SK-N-MC (cell line): ENCODE results near the gene SLC6A9.

Experiments used
- DNase-seq: peaks from one replicate; pipeline ENCODE4 v3.0.0-alpha.2; 2011; ENCODE audit warnings: low read depth, low spot score
- H3K27ac ChIP-seq: fragments of 200-600 bp; sonication (generic); 2 replicates; pipeline ENCODE4 v1.5.1; 2016; ENCODE audit warnings: mixed run types
- H3K36me3 ChIP-seq: fragments of 200-600 bp; sonication (generic); 2 replicates; pipeline ENCODE4 v1.6.1; 2017; ENCODE audit warnings: antibody characterized with exemption, low read length, mixed read lengths; ENCODE audit not compliant: insufficient read depth
- H3K4me3 ChIP-seq: fragments of 200-600 bp; sonication (generic); 2 replicates; pipeline ENCODE4 v1.5.1; 2016
- H3K9ac ChIP-seq: fragments of 200-600 bp; sonication (generic); 2 replicates; pipeline ENCODE4 v1.8.0; 2017; ENCODE audit warnings: mixed run types, mixed read lengths; ENCODE audit not compliant: insufficient read length
- H3K9me3 ChIP-seq: fragments of 200-600 bp; sonication (generic); 2 replicates; pipeline ENCODE4 v1.6.1; 2017; ENCODE audit warnings: low read depth, mild to moderate bottlenecking, antibody characterized with exemption, low read length, moderate library complexity, mixed read lengths
- EZH2 ChIP-seq: fragments of 200-600 bp; sonication (generic); IDR thresholded peaks from one replicate; pipeline ENCODE4 v1.6.1; 2017; ENCODE audit warnings: antibody characterized with exemption
- FOXP2 ChIP-seq: optimal IDR thresholded peaks from 2 replicates; pipeline ENCODE3; 2011; ENCODE audit warnings: mild to moderate bottlenecking, moderate library complexity; ENCODE audit not compliant: insufficient read depth; ENCODE audit errors: extremely low read length, control extremely low read depth
- POLR2AphosphoS5 ChIP-seq: IDR thresholded peaks from 2 replicates; pipeline ENCODE4 v1.6.1; 2012; ENCODE audit warnings: mild to moderate bottlenecking, low read depth, low read length, borderline replicate concordance

SLC6A9 gene

DNA sequence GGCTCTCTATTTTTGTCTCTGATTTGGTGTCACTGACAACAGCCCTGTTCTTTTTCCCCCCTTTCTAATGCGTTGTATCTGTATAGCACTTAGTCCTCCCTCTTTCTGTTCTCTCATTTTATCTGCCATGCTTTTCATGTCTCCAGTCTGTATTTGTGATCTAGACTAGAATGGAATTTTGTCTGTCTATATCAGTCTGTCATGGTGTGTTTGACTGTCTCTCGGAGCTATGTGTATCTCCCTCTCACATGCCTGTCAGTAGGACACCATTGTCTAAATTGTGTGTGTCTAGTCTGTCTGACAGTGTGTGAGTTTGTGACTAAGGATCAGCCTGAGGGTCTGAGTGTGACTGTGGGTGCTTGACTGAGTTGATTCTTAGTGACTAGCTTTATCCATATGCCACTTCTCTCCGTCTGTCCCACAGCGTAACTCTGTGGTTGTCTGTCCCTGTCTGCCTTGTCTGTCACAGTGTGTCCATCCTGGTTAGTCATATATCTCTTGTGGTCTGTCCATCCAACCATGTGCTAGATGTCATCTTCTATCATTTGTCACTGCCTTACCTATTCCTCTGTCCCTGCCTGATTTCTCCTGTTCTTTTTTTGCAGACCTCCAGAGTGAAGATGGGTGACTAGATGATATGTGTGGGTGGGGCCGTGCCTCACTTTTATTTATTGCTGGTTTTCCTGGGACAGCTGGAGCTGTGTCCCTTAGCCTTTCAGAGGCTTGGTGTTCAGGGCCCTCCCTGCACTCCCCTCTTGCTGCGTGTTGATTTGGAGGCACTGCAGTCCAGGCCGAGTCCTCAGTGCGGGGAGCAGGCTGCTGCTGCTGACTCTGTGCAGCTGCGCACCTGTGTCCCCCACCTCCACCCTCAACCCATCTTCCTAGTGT, 53.6 kb downstream of the SLC6A9 start:
- 0 out of 2 replicates have a peak overlapping the region, but pooled peaks have one; percentile 19 for H3K27ac ChIP-seq
- TF ChIP-seq POLR2AphosphoS5 (no peak), EZH2 (no peak), FOXP2 (no peak)
- no peak for DNase-seq
- no peaks in the 10 kb centered on the region for H3K9me3 ChIP-seq
- peak overlapping the region; percentile 15; the same call in 1 of the 2 replicates for H3K4me3 ChIP-seq
- H3K36me3 ChIP-seq, result peaks cover 35% of the 10 kb centered on the region
- peak overlapping the region; percentile 78 for H3K9ac ChIP-seq

DNA sequence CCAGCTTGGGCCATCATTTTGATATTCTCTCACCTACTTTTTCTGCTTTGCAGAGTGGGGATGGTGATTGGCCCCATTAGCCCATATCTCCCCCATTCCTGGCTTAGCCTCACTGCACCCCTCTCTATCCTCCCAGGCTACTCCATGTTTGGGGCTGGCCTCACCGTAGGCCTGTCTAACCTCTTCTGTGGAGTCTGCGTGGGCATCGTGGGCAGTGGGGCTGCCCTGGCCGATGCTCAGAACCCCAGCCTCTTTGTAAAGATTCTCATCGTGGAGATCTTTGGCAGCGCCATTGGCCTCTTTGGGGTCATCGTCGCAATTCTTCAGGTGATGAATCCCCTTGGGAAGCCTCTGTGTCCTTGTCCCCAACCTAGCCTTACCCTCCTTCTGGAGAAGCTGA, 54.4 kb downstream of the SLC6A9 start:
- H3K27ac ChIP-seq, result no peak overlapping the region
- peaks cover 31% of the 10 kb centered on the region for H3K36me3 ChIP-seq
- no peaks in the 10 kb centered on the region for H3K9me3 ChIP-seq
- no peak overlapping the region for H3K9ac ChIP-seq
- TF ChIP-seq EZH2 (no peak), POLR2AphosphoS5 (no peak), FOXP2 (no peak)
- H3K4me3 ChIP-seq, result no peak overlapping the region; the same call in 1 of the 2 replicates
- no peak for DNase-seq

DNA sequence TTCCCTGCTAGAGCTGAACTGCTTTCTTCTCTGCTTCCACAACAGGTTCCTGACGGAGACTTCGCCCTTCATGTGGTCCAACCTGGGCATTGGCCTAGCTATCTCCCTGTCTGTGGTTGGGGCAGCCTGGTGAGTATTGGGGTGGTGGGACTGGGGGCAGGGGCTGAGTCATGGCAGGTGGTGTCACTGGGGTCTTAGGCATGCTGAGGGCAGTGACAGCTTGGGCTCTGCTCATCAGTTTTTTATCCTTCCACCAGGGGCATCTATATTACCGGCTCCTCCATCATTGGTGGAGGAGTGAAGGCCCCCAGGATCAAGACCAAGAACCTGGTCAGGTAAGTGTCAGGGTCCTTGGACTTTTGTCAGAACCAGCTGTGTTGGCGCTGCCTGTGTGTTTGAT, 55.2 kb downstream of the SLC6A9 start:
- peak overlapping the region; percentile 90 for H3K9ac ChIP-seq
- no peak for TF ChIP-seq FOXP2
- no peak for TF ChIP-seq EZH2
- TF ChIP-seq POLR2AphosphoS5, result no peak
- no peak for DNase-seq
- H3K4me3 ChIP-seq, result peak overlapping the region; percentile 88
- H3K36me3 ChIP-seq, result peaks cover 30% of the 10 kb centered on the region
- H3K27ac ChIP-seq, result no peak overlapping the region
- no peaks in the 10 kb centered on the region for H3K9me3 ChIP-seq

DNA sequence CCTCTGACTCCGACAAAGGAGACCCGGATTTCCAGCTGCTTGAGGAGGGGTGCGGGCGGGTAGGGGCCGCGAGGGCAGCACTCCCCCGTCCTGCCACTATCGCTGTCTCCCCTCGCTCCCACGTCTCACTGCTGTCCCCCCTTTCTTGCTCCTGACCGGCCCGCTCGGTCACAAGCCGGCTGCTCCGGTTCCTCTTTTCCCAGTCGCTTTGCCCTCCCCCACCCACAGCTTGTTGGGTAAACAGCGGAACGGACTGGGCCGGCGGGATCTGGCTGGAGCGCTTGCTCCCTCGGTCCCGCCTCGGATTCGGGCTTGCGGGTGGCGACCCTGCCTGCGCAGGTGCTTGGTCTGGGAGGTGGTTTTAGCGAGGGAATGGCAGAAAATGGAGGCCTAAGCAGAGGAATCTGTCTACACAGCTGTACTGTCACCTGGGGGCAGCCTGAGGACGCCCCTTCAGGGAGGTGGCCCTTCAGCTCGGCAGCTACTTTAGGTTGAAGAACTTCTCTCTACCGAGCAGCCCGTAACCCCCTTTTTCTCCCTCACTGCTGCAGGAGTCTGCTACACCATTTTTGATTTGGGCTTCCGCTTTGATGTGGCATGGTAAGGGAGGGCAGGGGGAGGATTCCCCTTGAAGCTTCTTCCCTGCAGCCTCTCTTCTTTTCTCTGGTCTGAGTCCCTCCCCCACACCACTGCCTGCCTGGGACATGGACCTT, 55.9 kb downstream of the SLC6A9 start:
- Histone ChIP-seq H3K27ac (0 out of 2 replicates have a peak overlapping the region, but pooled peaks have one; percentile 15), H3K36me3 (peaks cover 31% of the 10 kb centered on the region), H3K9ac (peak overlapping the region; percentile 90), H3K4me3 (peak overlapping the region; percentile 88), H3K9me3 (no peaks in the 10 kb centered on the region)
- no peak for DNase-seq
- TF ChIP-seq FOXP2 (no peak), EZH2 (no peak)

DNA sequence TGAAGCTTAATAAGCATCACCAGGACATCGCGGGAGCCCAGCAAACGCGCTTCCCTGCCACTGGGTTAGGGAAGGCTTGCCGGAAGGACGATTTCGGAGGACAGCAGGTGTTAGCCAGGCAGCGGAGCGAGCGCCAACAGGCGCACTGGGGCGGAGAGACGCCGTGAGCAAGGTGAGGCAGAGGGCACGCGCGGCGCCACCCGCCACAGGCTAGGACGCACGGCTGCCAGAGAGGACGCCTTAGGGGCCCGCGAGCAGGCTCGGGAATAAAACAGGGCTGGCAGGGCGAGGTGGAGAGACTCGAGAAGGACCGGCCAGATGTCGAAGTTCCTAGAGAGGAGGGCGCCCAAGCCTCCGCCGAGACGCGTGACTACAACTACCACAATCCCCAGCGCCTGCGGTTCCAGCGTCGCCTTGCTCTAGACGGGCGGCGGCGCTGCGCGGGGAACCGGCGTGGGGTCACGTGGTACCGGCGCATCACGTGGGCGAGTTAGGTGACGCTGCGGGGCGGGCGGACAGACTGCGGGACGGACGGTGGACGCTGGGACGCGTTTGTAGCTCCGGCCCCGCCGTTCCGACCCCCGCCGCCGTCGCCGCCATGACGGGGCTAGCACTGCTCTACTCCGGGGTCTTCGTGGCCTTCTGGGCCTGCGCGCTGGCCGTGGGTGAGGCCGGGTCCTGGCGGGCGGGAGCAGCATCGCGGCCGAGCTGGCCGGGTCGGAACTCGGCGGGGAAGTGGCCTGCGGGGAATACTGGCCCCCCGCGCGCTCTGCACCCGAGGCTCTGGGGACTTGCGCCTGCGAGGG, 56.6 kb downstream of the SLC6A9 start, which contains the start of gene ATP6V0B:
ATP6V0B (plus strand) TSS at position 518 of the 806 bp plus-strand sequence; CDS start at position 599, 81 bp downstream.
- no peaks in the 10 kb centered on the region for H3K9me3 ChIP-seq
- H3K27ac ChIP-seq, result peak within 1 kb of the TSS; percentile 15; the same call in 1 of the 2 replicates
- TF ChIP-seq EZH2 (no peak), POLR2AphosphoS5 (peak; percentile 78)
- DNase-seq, result peak; percentile 35
- H3K4me3 ChIP-seq, result peak within 1 kb of the TSS; percentile 88
- H3K9ac ChIP-seq, result peak within 1 kb of the TSS; percentile 90
- peaks cover 31% of the 10 kb centered on the region for H3K36me3 ChIP-seq

DNA sequence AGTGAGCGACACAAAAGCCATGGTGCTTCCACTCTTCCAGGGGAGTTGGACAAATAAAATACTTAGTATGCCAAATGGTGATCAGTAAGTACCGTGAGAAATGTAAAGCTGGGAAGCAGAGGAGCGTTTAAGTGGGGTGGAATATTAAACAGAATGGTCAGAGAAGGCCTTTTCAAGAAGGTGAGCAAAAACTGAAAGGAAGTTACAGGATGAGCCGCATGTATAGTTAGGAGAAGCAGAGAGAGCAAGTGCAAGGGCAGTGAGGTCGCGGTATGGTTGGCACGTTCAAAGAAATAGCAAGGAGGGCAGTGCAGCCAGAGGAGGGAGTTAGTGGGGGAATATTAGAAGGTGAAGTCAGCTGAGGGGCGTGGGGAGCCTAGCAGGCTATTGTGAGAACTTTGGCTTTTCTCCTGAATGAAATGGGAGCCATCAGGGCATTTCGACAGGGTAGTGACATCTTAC, 57.2 kb downstream of the SLC6A9 start:
- Histone ChIP-seq H3K36me3 (peaks cover 31% of the 10 kb centered on the region), H3K9me3 (no peaks in the 10 kb centered on the region), H3K27ac (no peak overlapping the region), H3K4me3 (peak overlapping the region; percentile 88), H3K9ac (peak overlapping the region; percentile 77)
- DNase-seq, result no peak
- TF ChIP-seq POLR2AphosphoS5, result no peak
- TF ChIP-seq EZH2, result no peak
- no peak for TF ChIP-seq FOXP2

DNA sequence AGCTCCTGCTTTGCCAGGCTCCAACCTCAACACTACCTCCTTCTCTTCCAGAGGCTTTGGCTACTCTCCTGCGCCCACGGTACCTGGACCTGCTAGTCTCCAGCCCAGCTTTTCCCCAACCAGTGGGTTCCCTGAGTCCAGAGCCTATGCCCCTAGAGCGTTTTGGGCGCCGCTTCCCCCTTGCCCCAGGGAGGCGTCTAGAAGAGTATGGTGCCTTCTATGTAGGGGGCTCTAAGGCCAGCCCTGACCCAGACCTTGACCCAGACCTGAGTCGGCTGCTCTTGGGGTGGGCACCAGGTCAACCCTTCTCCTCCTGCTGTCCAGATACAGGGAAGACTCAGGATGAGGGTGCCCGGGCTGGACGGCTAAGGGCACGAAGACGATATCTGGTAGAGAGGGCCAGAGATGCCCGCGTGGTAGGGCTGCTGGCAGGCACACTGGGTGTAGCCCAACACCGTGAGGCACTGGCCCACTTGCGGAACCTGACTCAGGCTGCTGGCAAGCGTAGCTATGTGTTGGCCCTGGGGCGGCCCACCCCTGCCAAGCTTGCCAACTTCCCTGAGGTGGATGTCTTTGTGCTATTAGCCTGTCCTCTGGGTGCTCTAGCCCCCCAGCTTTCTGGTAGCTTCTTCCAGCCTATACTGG, 59.8 kb downstream of the SLC6A9 start:
- Histone ChIP-seq H3K9me3 (no peaks in the 10 kb centered on the region), H3K9ac (no peak overlapping the region), H3K4me3 (no peak overlapping the region), H3K36me3 (peaks cover 13% of the 10 kb centered on the region), H3K27ac (no peak overlapping the region)
- no peak for DNase-seq
- TF ChIP-seq POLR2AphosphoS5 (no peak), FOXP2 (no peak), EZH2 (no peak)
